Esophagus squamous epithelium (tissue), 4 donors: ENCODE results near the gene SUSD4.

ENCODE experiments used
- CTCF ChIP-seq, 6 experiments: fragments of 450-650 bp in 4 of 6; fragments of 200-600 bp in 2 of 6; sonication (generic) in 2 of 6; IDR thresholded peaks; one replicate each; pipeline ENCODE4 v1.5.1; 2016 to 2019; ENCODE audit warnings: antibody characterized with exemption in 6 of 6, mild to moderate bottlenecking in 4 of 6, moderate library complexity in 4 of 6
- POLR2A ChIP-seq, 4 donors: fragments of 450-650 bp; IDR thresholded peaks; one replicate each; pipeline ENCODE4 v1.6.1; 2017; ENCODE audit warnings: antibody characterized with exemption in 4 of 4, mild to moderate bottlenecking in 4 of 4, moderate library complexity in 3 of 4

GRCh38 chr1:223297800-223298199 is 66.2 kb downstream of the SUSD4 start:
- TF ChIP-seq CTCF (IDR thresholded peaks at IDR 0.05) (no peak), POLR2A (IDR thresholded peaks at IDR 0.05) (no peak)
